ENCODE data around the gene COL21A1. TPM values are rescaled to one million over a fixed set of nuclear protein-coding genes. Genes with fewer than 3 reads are reported as not detected.

COL21A1 gene
- total RNA-seq, 1 experiment from 2014 or later = 3.3 TPM

GRCh38 chr6:56162081-56162480 lies 85.3 kb downstream of the COL21A1 start:
- intact Hi-C loops (cut with micrococcal nuclease; ENCODE audit: unreplicated experiment) = no loop called here
- no peaks in the 10 kb centered on the region for H3K4me1 ChIP-seq (ENCODE audit: control insufficient read depth, insufficient read depth, low read length)
- no peak overlapping the region for H3K4me3 ChIP-seq (ENCODE audit: low read depth in 2 of 2, low read length in 2 of 2)
- DNase-seq (ENCODE audit: low read depth, low spot score) (no peak), ATAC-seq (no peak)
- in situ Hi-C loops (cut with HindIII; ENCODE audit: low pct_unique_long_range_greater_than_20kb, low sequenced_read_pairs) = no loop called here
- ChIA-PET POLR2A (no interaction called here), CTCF (no interaction called here)
- no peaks in the 10 kb centered on the region for H3K27me3 ChIP-seq (ENCODE audit: control insufficient read depth, insufficient read depth, low read length)
- H3K9me3 ChIP-seq (ENCODE audit: control insufficient read depth, insufficient read depth, low read depth, low read length) = no peaks in the 10 kb centered on the region
- no TSS peak for BruUV-seq (replicated peaks)
- H3K36me3 ChIP-seq (ENCODE audit: control insufficient read depth, insufficient read depth, low read length) = no peaks in the 10 kb centered on the region
- H3K27ac ChIP-seq (ENCODE audit: low read length) = no peak overlapping the region
- no peak for TF ChIP-seq POLR2AphosphoS5 (IDR thresholded peaks at IDR 0.05; ENCODE audit: low read depth, low read length)

GRCh38 chr6:56160489-56160888 lies 86.9 kb downstream of the COL21A1 start:
- Histone ChIP-seq H3K36me3 (ENCODE audit: control insufficient read depth, insufficient read depth, low read length) (no peaks in the 10 kb centered on the region), H3K27me3 (ENCODE audit: control insufficient read depth, insufficient read depth, low read length) (no peaks in the 10 kb centered on the region), H3K4me3 (ENCODE audit: low read depth in 2 of 2, low read length in 2 of 2) (no peak overlapping the region), H3K27ac (ENCODE audit: low read length) (no peak overlapping the region), H3K9me3 (ENCODE audit: control insufficient read depth, insufficient read depth, low read depth, low read length) (no peaks in the 10 kb centered on the region), H3K4me1 (ENCODE audit: control insufficient read depth, insufficient read depth, low read length) (no peaks in the 10 kb centered on the region)
- no TSS peak for BruUV-seq (replicated peaks)
- intact Hi-C loops (cut with micrococcal nuclease; ENCODE audit: unreplicated experiment) = no loop called here
- no peak for TF ChIP-seq SIN3A (IDR thresholded peaks at IDR 0.05; ENCODE audit: borderline replicate concordance, insufficient read depth, low read depth, low read length)
- TF ChIP-seq POLR2AphosphoS5 (IDR thresholded peaks at IDR 0.05; ENCODE audit: low read depth, low read length) = no peak
- no peak for TF ChIP-seq REST (IDR thresholded peaks at IDR 0.05; ENCODE audit: insufficient read depth in 1 of 2, low read depth in 2 of 2, low read length in 1 of 2)
- no peak for TF ChIP-seq TCF7L2 (IDR thresholded peaks at IDR 0.05; ENCODE audit: low read depth, low read length)
- TF ChIP-seq CTCF (IDR thresholded peaks at IDR 0.05) = no peak
- in situ Hi-C loops (cut with HindIII; ENCODE audit: low pct_unique_long_range_greater_than_20kb, low sequenced_read_pairs) = no loop called here
- ChIA-PET CTCF (no interaction called here), POLR2A (no interaction called here)
- DNase-seq (ENCODE audit: low read depth, low spot score) (no peak), ATAC-seq (no peak)

DNA sequence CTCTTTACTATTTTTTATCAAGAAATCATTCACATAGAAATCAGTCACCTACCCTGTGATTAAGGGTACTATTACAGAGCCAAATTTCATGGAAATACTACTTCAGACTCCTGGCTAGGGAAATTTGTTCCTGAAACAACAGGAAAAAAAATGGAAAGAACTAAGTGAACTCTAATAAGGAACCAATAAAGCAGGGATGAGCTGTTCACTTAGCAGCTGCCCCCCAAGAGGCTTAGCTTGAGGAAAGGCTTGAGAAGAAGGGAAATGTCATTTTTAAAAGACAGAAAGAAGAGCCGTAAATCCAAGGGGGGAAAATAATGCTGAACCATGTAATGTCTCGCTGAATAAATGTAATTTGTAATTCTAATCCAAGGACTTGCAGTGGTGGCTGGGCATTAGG lies 88.8 kb downstream of the COL21A1 start:
- intact Hi-C loops (cut with micrococcal nuclease; ENCODE audit: unreplicated experiment) (no loop called here), in situ Hi-C loops (cut with HindIII; ENCODE audit: low pct_unique_long_range_greater_than_20kb, low sequenced_read_pairs) (no loop called here)
- H3K27me3 ChIP-seq (ENCODE audit: control insufficient read depth, insufficient read depth, low read length) = no peaks in the 10 kb centered on the region
- ChIA-PET POLR2A (no interaction called here), CTCF (no interaction called here)
- DNase-seq (ENCODE audit: low read depth, low spot score) = no peak
- H3K27ac ChIP-seq (ENCODE audit: low read length) = no peak overlapping the region
- no TSS peak for BruUV-seq (replicated peaks)
- no peaks in the 10 kb centered on the region for H3K36me3 ChIP-seq (ENCODE audit: control insufficient read depth, insufficient read depth, low read length)
- no peaks in the 10 kb centered on the region for H3K4me1 ChIP-seq (ENCODE audit: control insufficient read depth, insufficient read depth, low read length)
- H3K4me3 ChIP-seq (ENCODE audit: low read depth in 2 of 2, low read length in 2 of 2) = no peak overlapping the region
- ATAC-seq = no peak
- TF ChIP-seq SIN3A (IDR thresholded peaks at IDR 0.05; ENCODE audit: borderline replicate concordance, insufficient read depth, low read depth, low read length) = no peak
- no peak for TF ChIP-seq REST (IDR thresholded peaks at IDR 0.05; ENCODE audit: insufficient read depth in 1 of 2, low read depth in 2 of 2, low read length in 1 of 2)
- no peak for TF ChIP-seq POLR2AphosphoS5 (IDR thresholded peaks at IDR 0.05; ENCODE audit: low read depth, low read length)
- TF ChIP-seq CTCF (IDR thresholded peaks at IDR 0.05) = no peak
- no peak for TF ChIP-seq TCF7L2 (IDR thresholded peaks at IDR 0.05; ENCODE audit: low read depth, low read length)
- peaks cover 5% of the 10 kb centered on the region; the same call in 1 of the 2 replicates for H3K9me3 ChIP-seq (ENCODE audit: control insufficient read depth, insufficient read depth, low read depth, low read length)

Measured in Panc1 (cell line).